Spleen (tissue), 11 donors: ENCODE data around the gene PHF11. TPM values are rescaled to one million over a fixed set of nuclear protein-coding genes. Genes with fewer than 3 reads are reported as not detected.

Experiments
- DNase-seq: peaks from one replicate; pipeline ENCODE4 v3.0.0-alpha.2; 2020
- H3K27ac ChIP-seq, 8 donors: fragments of 200-600 bp; sonication (generic) in 7 of 8; 1 replicate in 4 of 8; 2 replicates in 4 of 8; pipeline versions ENCODE4 v1.5.0 to v1.8.0; 2016 to 2021; ENCODE audit warnings: inconsistent platforms in 4 of 8, mild to moderate bottlenecking in 4 of 8, moderate library complexity in 1 of 8
- H3K27me3 ChIP-seq, 7 donors: fragments of 200-600 bp; sonication (generic) in 6 of 7; replicated peaks in 1 of 7; 1 replicate in 4 of 7; 2 replicates in 3 of 7; pipeline versions ENCODE4 v1.5.0 to v1.8.0; 2016 to 2021; ENCODE audit warnings: inconsistent platforms in 3 of 7, mild to moderate bottlenecking in 1 of 7
- H3K36me3 ChIP-seq, 6 donors: fragments of 200-600 bp; sonication (generic) in 5 of 6; 1 replicate in 4 of 6; 2 replicates in 2 of 6; pipeline versions ENCODE4 v1.5.0 to v1.8.0; 2016 to 2021; ENCODE audit warnings: inconsistent platforms in 2 of 6
- H3K4me1 ChIP-seq, 6 donors: fragments of 200-600 bp; sonication (generic) in 5 of 6; 1 replicate in 3 of 6; 2 replicates in 3 of 6; pipeline versions ENCODE4 v1.5.0 to v1.8.0; 2016 to 2021; ENCODE audit warnings: inconsistent platforms in 3 of 6
- H3K4me3 ChIP-seq, 8 donors: fragments of 200-600 bp; sonication (generic) in 7 of 8; 1 replicate in 4 of 8; 2 replicates in 4 of 8; pipeline versions ENCODE4 v1.5.0 to v1.8.0; 2016 to 2021; ENCODE audit warnings: inconsistent platforms in 4 of 8, mild to moderate bottlenecking in 4 of 8, moderate library complexity in 2 of 8
- H3K9me3 ChIP-seq, 8 donors: fragments of 200-600 bp; sonication (generic) in 7 of 8; 1 replicate in 4 of 8; 2 replicates in 4 of 8; pipeline versions ENCODE4 v1.5.0 to v1.8.0; 2016 to 2021; ENCODE audit warnings: inconsistent platforms in 4 of 8
- POLR2A ChIP-seq, 3 donors: fragments of 450-650 bp; IDR thresholded peaks; one replicate each; pipeline ENCODE4 v1.5.1; 2017; ENCODE audit warnings: antibody characterized with exemption in 3 of 3, mild to moderate bottlenecking in 1 of 3
- POLR2AphosphoS5 ChIP-seq, 3 donors: sonication (generic); formaldehyde crosslinking; IDR thresholded peaks; one replicate each; pipeline ENCODE4 v1.5.1; 2017; ENCODE audit warnings: antibody characterized with exemption in 3 of 3
- WGBS, 5 donors: extraction: QIAGEN DNeasy Blood & Tissue Kit in 3 of 5; methylation state at CpG; one replicate each; pipeline versions ENCODE4 v1.1.5 to v1.1.7; 2013 to 2018; 5-methylcytosine and 5-hydroxymethylcytosine counted together
- intact Hi-C: fragments of 100-400 bp; cut with DNase I; formaldehyde crosslinking; loops from one replicate; pipeline ENCODE4 v1.15.0; 2023; ENCODE audit warnings: low total_unique reads
- polyA plus RNA-seq, 3 donors: library from polyadenylated mRNA; stranded (reverse); fragments of 200-250 nt; gene quantifications; one replicate each; pipeline ENCODE4 v1.2.1, GENCODE V29; 2013
- total RNA-seq, 7 donors: library from RNA; depleted of rRNA in 3 of 7; stranded (reverse); fragments of >200 nt in 3 of 7; fragmentation: NEBNext Ultra II Directional in 4 of 7; extraction: Animal tissue kit (Norgen Biotek cat#: 25700) in 4 of 7; gene quantifications; one replicate each; pipeline versions ENCODE4 v1.1.0 to v1.2.1, GENCODE V29; 2016 to 2021
- TF ChIP-seq, protein P1 (sequence below), 11 experiments: fragments of 200-600 bp in 7 of 11; fragments of 450-650 bp in 4 of 11; sonication (generic) in 4 of 11; IDR thresholded peaks in 8 of 11; conservative IDR thresholded peaks in 3 of 11; 1 replicate in 7 of 11; 2 replicates in 4 of 11; pipeline versions ENCODE4 v1.4.0 to v1.8.0; 2016 to 2021; ENCODE audit warnings: antibody characterized with exemption in 11 of 11, inconsistent platforms in 4 of 11, mild to moderate bottlenecking in 1 of 11
- donor health status: healthy with polysubstance abuse.
- donor health status: DM: no; HTN: no; CAD: no; lungs with moderate emphysema.
- donor health status: DM: no; HTN: no; CAD: no.
- donor health status: Bipolar disorder and iron deficiency.
- donor health status: healthy.
- donor health status: DM: no; HTN: no; CAD: no.
- donor health status: DM: yes; HTN: yes; CAD: no.

Gene PHF11
- total and polyA plus RNA-seq, 10 donors = 50.5 to 117 (median 71.2) TPM

DNA sequence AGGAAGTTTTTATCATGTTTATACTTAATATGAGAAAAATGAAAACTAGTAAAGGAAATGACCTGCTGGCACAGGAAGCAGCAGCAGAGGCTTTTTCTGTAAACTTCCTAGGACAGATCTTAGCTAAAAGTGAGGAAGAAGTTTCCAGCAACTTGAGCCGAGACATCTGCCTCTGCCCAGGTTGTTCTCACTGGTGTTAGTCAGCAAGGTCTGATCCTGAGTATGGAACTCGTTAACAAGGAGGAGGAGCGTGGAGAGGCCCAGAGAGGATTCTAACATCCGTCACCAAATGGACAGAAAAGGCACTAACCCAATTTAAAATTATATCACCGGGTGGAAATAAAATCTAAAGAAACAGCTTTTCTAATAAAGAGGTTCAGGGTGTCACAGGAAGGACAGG is 43.6 kb downstream of the PHF11 start:
- Histone ChIP-seq H3K4me3 (no peak overlapping the region), H3K9me3 (no peaks in the 10 kb centered on the region), H3K27me3 (no peaks in the 10 kb centered on the region), H3K27ac (peak overlapping the region in 6 of 8 donors; percentile 5 to 73 (median 63)), H3K4me1 (peaks cover 11 to 31% (median 17%) of the 10 kb centered on the region in 6 donors), H3K36me3 (peaks cover 0 to 68% (median 5%) of the 10 kb centered on the region in 6 donors)
- intact Hi-C loops = no loop called here
- TF ChIP-seq, protein P1, sequence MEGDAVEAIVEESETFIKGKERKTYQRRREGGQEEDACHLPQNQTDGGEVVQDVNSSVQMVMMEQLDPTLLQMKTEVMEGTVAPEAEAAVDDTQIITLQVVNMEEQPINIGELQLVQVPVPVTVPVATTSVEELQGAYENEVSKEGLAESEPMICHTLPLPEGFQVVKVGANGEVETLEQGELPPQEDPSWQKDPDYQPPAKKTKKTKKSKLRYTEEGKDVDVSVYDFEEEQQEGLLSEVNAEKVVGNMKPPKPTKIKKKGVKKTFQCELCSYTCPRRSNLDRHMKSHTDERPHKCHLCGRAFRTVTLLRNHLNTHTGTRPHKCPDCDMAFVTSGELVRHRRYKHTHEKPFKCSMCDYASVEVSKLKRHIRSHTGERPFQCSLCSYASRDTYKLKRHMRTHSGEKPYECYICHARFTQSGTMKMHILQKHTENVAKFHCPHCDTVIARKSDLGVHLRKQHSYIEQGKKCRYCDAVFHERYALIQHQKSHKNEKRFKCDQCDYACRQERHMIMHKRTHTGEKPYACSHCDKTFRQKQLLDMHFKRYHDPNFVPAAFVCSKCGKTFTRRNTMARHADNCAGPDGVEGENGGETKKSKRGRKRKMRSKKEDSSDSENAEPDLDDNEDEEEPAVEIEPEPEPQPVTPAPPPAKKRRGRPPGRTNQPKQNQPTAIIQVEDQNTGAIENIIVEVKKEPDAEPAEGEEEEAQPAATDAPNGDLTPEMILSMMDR (IDR thresholded peaks at IDR 0.05 in 8 of 11, conservative IDR thresholded peaks at IDR 0.05 in 3 of 11) = no peak
- TF ChIP-seq POLR2A (IDR thresholded peaks at IDR 0.05) = no peak
- WGBS, 5 donors = 57 to 72% (median 68%) methylated on average over 5 of the region's 5 CpGs
- no peak for DNase-seq

DNA sequence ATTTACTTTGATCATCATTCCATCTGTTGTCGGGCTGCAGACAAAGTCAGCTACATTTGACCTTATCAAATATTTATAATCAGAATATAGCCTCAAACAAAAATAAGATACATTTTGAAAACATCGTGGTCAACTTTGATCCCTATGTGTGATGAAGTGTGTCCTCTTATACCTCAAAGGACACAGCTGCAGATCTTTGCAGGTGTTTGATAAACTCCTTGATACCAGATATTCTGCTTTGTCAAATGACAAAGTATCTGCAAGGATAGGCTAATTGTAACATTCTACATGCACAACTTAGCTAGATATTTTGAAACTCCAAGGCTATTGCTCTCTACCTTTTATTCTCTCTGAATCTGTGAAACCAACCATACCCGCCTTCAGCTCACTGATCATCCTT is 44.0 kb downstream of the PHF11 start:
- TF ChIP-seq, protein P1 (IDR thresholded peaks at IDR 0.05 in 8 of 11, conservative IDR thresholded peaks at IDR 0.05 in 3 of 11) = no peak
- TF ChIP-seq POLR2AphosphoS5 (IDR thresholded peaks at IDR 0.05) (no peak), POLR2A (IDR thresholded peaks at IDR 0.05) (no peak)
- 57 to 80% (median 70%) methylated on average over 3 of the region's 3 CpGs for WGBS, 5 donors
- intact Hi-C loops = no loop called here
- Histone ChIP-seq H3K27ac (peak overlapping the region in 6 of 8 donors; percentile 5 to 80 (median 68)), H3K4me3 (no peak overlapping the region), H3K4me1 (peaks cover 11 to 30% (median 16%) of the 10 kb centered on the region in 6 donors), H3K36me3 (peaks cover 0 to 72% (median 6%) of the 10 kb centered on the region in 6 donors), H3K27me3 (no peaks in the 10 kb centered on the region), H3K9me3 (no peaks in the 10 kb centered on the region)
- DNase-seq = no peak

DNA sequence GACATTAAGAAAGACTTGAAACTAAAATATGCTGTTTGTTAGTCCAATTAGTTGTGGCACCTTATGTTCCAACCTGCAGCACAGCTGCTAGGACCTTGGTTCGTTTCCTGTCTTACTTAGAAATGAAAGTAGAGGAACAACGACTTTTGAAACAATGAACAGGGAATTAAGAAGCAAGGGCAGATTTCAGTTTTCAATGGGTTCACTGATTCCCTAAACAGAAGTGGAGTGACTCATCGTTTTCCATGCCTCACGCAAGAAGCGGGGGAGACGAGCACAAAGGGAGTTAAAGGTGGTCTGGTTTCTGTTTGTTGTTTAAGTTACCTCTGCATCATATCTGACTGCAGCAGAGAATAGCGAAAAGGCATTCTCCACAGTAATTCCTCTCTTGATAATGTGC is 44.8 kb downstream of the PHF11 start:
- no peaks in the 10 kb centered on the region for H3K9me3 ChIP-seq
- WGBS, 5 donors = 21 to 31% (median 25%) methylated on average over 7 of the region's 7 CpGs
- H3K4me1 ChIP-seq = peaks cover 11 to 30% (median 16%) of the 10 kb centered on the region in 6 donors
- TF ChIP-seq, protein P1 (IDR thresholded peaks at IDR 0.05 in 8 of 11, conservative IDR thresholded peaks at IDR 0.05 in 3 of 11) = no peak
- TF ChIP-seq POLR2A (IDR thresholded peaks at IDR 0.05) = no peak
- no peak for TF ChIP-seq POLR2AphosphoS5 (IDR thresholded peaks at IDR 0.05)
- peak overlapping the region in 7 of 8 donors; percentile 41 to 80 (median 66) for H3K27ac ChIP-seq
- H3K4me3 ChIP-seq = peak overlapping the region in 5 of 8 donors; percentile 1 to 52 (median 10)
- peaks cover 0 to 80% (median 9%) of the 10 kb centered on the region in 6 donors for H3K36me3 ChIP-seq
- DNase-seq = no peak
- H3K27me3 ChIP-seq = no peaks in the 10 kb centered on the region
- intact Hi-C loops = no loop called here

DNA sequence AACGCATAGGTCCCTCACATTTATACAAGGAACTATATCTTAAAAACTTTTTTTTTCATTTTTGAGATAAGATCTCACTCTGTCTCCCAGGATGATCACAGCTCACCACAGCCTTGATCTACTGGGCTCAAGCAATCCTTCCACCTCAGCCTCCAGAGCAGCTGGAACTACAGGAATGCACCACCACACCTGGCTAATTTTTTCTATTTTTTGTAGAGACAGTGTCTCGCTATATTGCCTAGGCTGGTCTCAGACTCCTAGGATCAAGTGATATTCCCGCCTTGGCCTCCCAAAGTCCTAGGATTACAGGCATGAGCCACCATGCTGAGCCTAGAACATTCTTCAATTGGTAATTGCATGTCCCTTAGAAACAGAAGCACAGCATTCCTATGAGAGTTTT is 47.9 kb downstream of the PHF11 start:
- Histone ChIP-seq H3K4me3 (no peak overlapping the region), H3K27ac (no peak overlapping the region), H3K4me1 (peaks cover 11 to 25% (median 16%) of the 10 kb centered on the region in 6 donors), H3K9me3 (no peaks in the 10 kb centered on the region), H3K27me3 (no peaks in the 10 kb centered on the region), H3K36me3 (peaks cover 0 to 97% (median 14%) of the 10 kb centered on the region in 6 donors)
- intact Hi-C loops = no loop called here
- no peak for DNase-seq
- TF ChIP-seq, protein P1 (IDR thresholded peaks at IDR 0.05 in 8 of 11, conservative IDR thresholded peaks at IDR 0.05 in 3 of 11) = no peak
- no peak for TF ChIP-seq POLR2AphosphoS5 (IDR thresholded peaks at IDR 0.05)
- no peak for TF ChIP-seq POLR2A (IDR thresholded peaks at IDR 0.05)
- WGBS, 5 donors = 95 to 99% (median 98%) methylated on average over 3 of the region's 3 CpGs
